ENCODE data around the gene PRUNE2. TPM values are rescaled to one million over a fixed set of nuclear protein-coding genes. Genes with fewer than 3 reads are reported as not detected.

Gene PRUNE2
- total RNA-seq, 1 donor from 2014 or later = 7.8 TPM

GRCh38 chr9:76617497-76618175 is 288.3 kb downstream of the PRUNE2 start:
- Histone ChIP-seq H3K9me3 (ENCODE audit: control insufficient read depth in 3 of 3, low read length in 3 of 3) (no peaks in the 10 kb centered on the region), H3K4me3 (ENCODE audit: low read length in 3 of 3) (no peak overlapping the region), H3K4me1 (ENCODE audit: control insufficient read depth in 3 of 3, insufficient read depth in 3 of 3, low read length in 3 of 3) (peaks cover 0 to 9% (median 4%) of the 10 kb centered on the region in 3 donors), H3K36me3 (ENCODE audit: control insufficient read depth in 3 of 3, insufficient read depth in 3 of 3, low read length in 3 of 3) (no peaks in the 10 kb centered on the region), H3K9ac (ENCODE audit: low read depth in 1 of 3, low read length in 3 of 3) (no peak overlapping the region), H3K27me3 (ENCODE audit: control insufficient read depth in 3 of 3, insufficient read depth in 3 of 3, low read length in 3 of 3) (no peaks in the 10 kb centered on the region), H3K27ac (ENCODE audit: low read depth, low read length) (no peak overlapping the region)

- Histone ChIP-seq H3K9me3 (ENCODE audit: control insufficient read depth in 3 of 3, low read length in 3 of 3) (no peaks in the 10 kb centered on the region), H3K4me1 (ENCODE audit: control insufficient read depth in 3 of 3, insufficient read depth in 3 of 3, low read length in 3 of 3) (peaks cover 0 to 9% (median 4%) of the 10 kb centered on the region in 3 donors), H3K4me3 (ENCODE audit: low read length in 3 of 3) (no peak overlapping the region), H3K9ac (ENCODE audit: low read depth in 1 of 3, low read length in 3 of 3) (no peak overlapping the region), H3K36me3 (ENCODE audit: control insufficient read depth in 3 of 3, insufficient read depth in 3 of 3, low read length in 3 of 3) (no peaks in the 10 kb centered on the region), H3K27me3 (ENCODE audit: control insufficient read depth in 3 of 3, insufficient read depth in 3 of 3, low read length in 3 of 3) (no peaks in the 10 kb centered on the region), H3K27ac (ENCODE audit: low read depth, low read length) (no peak overlapping the region)
These were observed 289.1 kb downstream of the PRUNE2 start for GRCh38 chr9:76616780-76617179.

GRCh38 chr9:76615177-76615603 is 290.7 kb downstream of the PRUNE2 start:
- H3K4me1 ChIP-seq (ENCODE audit: control insufficient read depth in 3 of 3, insufficient read depth in 3 of 3, low read length in 3 of 3) = peaks cover 0 to 4% (median 2%) of the 10 kb centered on the region in 3 donors
- no peak overlapping the region for H3K4me3 ChIP-seq (ENCODE audit: low read length in 3 of 3)
- H3K9me3 ChIP-seq (ENCODE audit: control insufficient read depth in 3 of 3, low read length in 3 of 3) = no peaks in the 10 kb centered on the region
- no peaks in the 10 kb centered on the region for H3K36me3 ChIP-seq (ENCODE audit: control insufficient read depth in 3 of 3, insufficient read depth in 3 of 3, low read length in 3 of 3)
- no peaks in the 10 kb centered on the region for H3K27me3 ChIP-seq (ENCODE audit: control insufficient read depth in 3 of 3, insufficient read depth in 3 of 3, low read length in 3 of 3)
- H3K9ac ChIP-seq (ENCODE audit: low read depth in 1 of 3, low read length in 3 of 3) = no peak overlapping the region
- H3K27ac ChIP-seq (ENCODE audit: low read depth, low read length) = peak overlapping the region; percentile 42

- H3K9ac ChIP-seq (ENCODE audit: low read depth in 1 of 3, low read length in 3 of 3) = no peak overlapping the region
- no peak overlapping the region for H3K4me3 ChIP-seq (ENCODE audit: low read length in 3 of 3)
- H3K27ac ChIP-seq (ENCODE audit: low read depth, low read length) = no peak overlapping the region
- no peaks in the 10 kb centered on the region for H3K36me3 ChIP-seq (ENCODE audit: control insufficient read depth in 3 of 3, insufficient read depth in 3 of 3, low read length in 3 of 3)
- peaks cover 0 to 2% (median under 1%) of the 10 kb centered on the region in 3 donors for H3K4me1 ChIP-seq (ENCODE audit: control insufficient read depth in 3 of 3, insufficient read depth in 3 of 3, low read length in 3 of 3)
- H3K9me3 ChIP-seq (ENCODE audit: control insufficient read depth in 3 of 3, low read length in 3 of 3) = no peaks in the 10 kb centered on the region
- no peaks in the 10 kb centered on the region for H3K27me3 ChIP-seq (ENCODE audit: control insufficient read depth in 3 of 3, insufficient read depth in 3 of 3, low read length in 3 of 3)
These were observed 291.9 kb downstream of the PRUNE2 start for GRCh38 chr9:76613974-76614373.

GRCh38 chr9:76613150-76613781 is 292.6 kb downstream of the PRUNE2 start:
- Histone ChIP-seq H3K36me3 (ENCODE audit: control insufficient read depth in 3 of 3, insufficient read depth in 3 of 3, low read length in 3 of 3) (no peaks in the 10 kb centered on the region), H3K9me3 (ENCODE audit: control insufficient read depth in 3 of 3, low read length in 3 of 3) (no peaks in the 10 kb centered on the region), H3K27ac (ENCODE audit: low read depth, low read length) (no peak overlapping the region), H3K27me3 (ENCODE audit: control insufficient read depth in 3 of 3, insufficient read depth in 3 of 3, low read length in 3 of 3) (no peaks in the 10 kb centered on the region), H3K4me3 (ENCODE audit: low read length in 3 of 3) (no peak overlapping the region), H3K4me1 (ENCODE audit: control insufficient read depth in 3 of 3, insufficient read depth in 3 of 3, low read length in 3 of 3) (peaks cover 0 to 2% (median 0%) of the 10 kb centered on the region in 3 donors), H3K9ac (ENCODE audit: low read depth in 1 of 3, low read length in 3 of 3) (no peak overlapping the region)

GRCh38 chr9:76610011-76610352 is 295.9 kb downstream of the PRUNE2 start:
- no peak overlapping the region for H3K27ac ChIP-seq (ENCODE audit: low read depth, low read length)
- no peaks in the 10 kb centered on the region for H3K9me3 ChIP-seq (ENCODE audit: control insufficient read depth in 3 of 3, low read length in 3 of 3)
- H3K36me3 ChIP-seq (ENCODE audit: control insufficient read depth in 3 of 3, insufficient read depth in 3 of 3, low read length in 3 of 3) = no peaks in the 10 kb centered on the region
- H3K9ac ChIP-seq (ENCODE audit: low read depth in 1 of 3, low read length in 3 of 3) = no peak overlapping the region
- no peak overlapping the region for H3K4me3 ChIP-seq (ENCODE audit: low read length in 3 of 3)
- H3K27me3 ChIP-seq (ENCODE audit: control insufficient read depth in 3 of 3, insufficient read depth in 3 of 3, low read length in 3 of 3) = peaks cover 0 to 2% (median 0%) of the 10 kb centered on the region in 3 donors
- H3K4me1 ChIP-seq (ENCODE audit: control insufficient read depth in 3 of 3, insufficient read depth in 3 of 3, low read length in 3 of 3) = no peaks in the 10 kb centered on the region

- H3K4me3 ChIP-seq (ENCODE audit: low read length in 3 of 3) = no peak overlapping the region
- H3K9me3 ChIP-seq (ENCODE audit: control insufficient read depth in 3 of 3, low read length in 3 of 3) = no peaks in the 10 kb centered on the region
- H3K9ac ChIP-seq (ENCODE audit: low read depth in 1 of 3, low read length in 3 of 3) = no peak overlapping the region
- H3K4me1 ChIP-seq (ENCODE audit: control insufficient read depth in 3 of 3, insufficient read depth in 3 of 3, low read length in 3 of 3) = no peaks in the 10 kb centered on the region
- H3K27ac ChIP-seq (ENCODE audit: low read depth, low read length) = no peak overlapping the region
- H3K36me3 ChIP-seq (ENCODE audit: control insufficient read depth in 3 of 3, insufficient read depth in 3 of 3, low read length in 3 of 3) = no peaks in the 10 kb centered on the region
- H3K27me3 ChIP-seq (ENCODE audit: control insufficient read depth in 3 of 3, insufficient read depth in 3 of 3, low read length in 3 of 3) = peaks cover 0 to 2% (median 0%) of the 10 kb centered on the region in 3 donors
These were observed 296.5 kb downstream of the PRUNE2 start for GRCh38 chr9:76609285-76610010.

- Histone ChIP-seq H3K27ac (ENCODE audit: low read depth, low read length) (no peak overlapping the region), H3K4me3 (ENCODE audit: low read length in 3 of 3) (no peak overlapping the region), H3K9ac (ENCODE audit: low read depth in 1 of 3, low read length in 3 of 3) (no peak overlapping the region), H3K27me3 (ENCODE audit: control insufficient read depth in 3 of 3, insufficient read depth in 3 of 3, low read length in 3 of 3) (peaks cover 0 to 2% (median 0%) of the 10 kb centered on the region in 3 donors), H3K4me1 (ENCODE audit: control insufficient read depth in 3 of 3, insufficient read depth in 3 of 3, low read length in 3 of 3) (no peaks in the 10 kb centered on the region), H3K9me3 (ENCODE audit: control insufficient read depth in 3 of 3, low read length in 3 of 3) (no peaks in the 10 kb centered on the region), H3K36me3 (ENCODE audit: control insufficient read depth in 3 of 3, insufficient read depth in 3 of 3, low read length in 3 of 3) (no peaks in the 10 kb centered on the region)
These were observed 297.2 kb downstream of the PRUNE2 start for GRCh38 chr9:76608575-76609273.

GRCh38 chr9:76607730-76608436 is 298.0 kb downstream of the PRUNE2 start:
- no peak overlapping the region for H3K27ac ChIP-seq (ENCODE audit: low read depth, low read length)
- no peaks in the 10 kb centered on the region for H3K9me3 ChIP-seq (ENCODE audit: control insufficient read depth in 3 of 3, low read length in 3 of 3)

More at GRCh38 chr9:76607730-76608436, 298.0 kb downstream of the PRUNE2 start:
- no peak overlapping the region for H3K4me3 ChIP-seq (ENCODE audit: low read length in 3 of 3)
- no peaks in the 10 kb centered on the region for H3K4me1 ChIP-seq (ENCODE audit: control insufficient read depth in 3 of 3, insufficient read depth in 3 of 3, low read length in 3 of 3)
- no peak overlapping the region for H3K9ac ChIP-seq (ENCODE audit: low read depth in 1 of 3, low read length in 3 of 3)
- peaks cover 0 to 2% (median 0%) of the 10 kb centered on the region in 3 donors for H3K27me3 ChIP-seq (ENCODE audit: control insufficient read depth in 3 of 3, insufficient read depth in 3 of 3, low read length in 3 of 3)
- H3K36me3 ChIP-seq (ENCODE audit: control insufficient read depth in 3 of 3, insufficient read depth in 3 of 3, low read length in 3 of 3) = no peaks in the 10 kb centered on the region

All from skeletal muscle tissue (tissue), 4 donors.